IPS-18c (cell line): Measurements from ENCODE around the gene EHBP1.

ENCODE experiments used
- H3K4me3 ChIP-seq: 2 replicates; pipeline ENCODE4 v1.7.0; 2013; ENCODE audit warnings: low read depth, mild to moderate bottlenecking, low read length, moderate library complexity; ENCODE audit not compliant: insufficient read depth
- H3K9me3 ChIP-seq: one replicate; pipeline ENCODE4 v1.6.1; 2013; ENCODE audit warnings: mild to moderate bottlenecking, low read length, moderate library complexity; ENCODE audit not compliant: control insufficient read depth, insufficient read depth

Gene EHBP1

DNA sequence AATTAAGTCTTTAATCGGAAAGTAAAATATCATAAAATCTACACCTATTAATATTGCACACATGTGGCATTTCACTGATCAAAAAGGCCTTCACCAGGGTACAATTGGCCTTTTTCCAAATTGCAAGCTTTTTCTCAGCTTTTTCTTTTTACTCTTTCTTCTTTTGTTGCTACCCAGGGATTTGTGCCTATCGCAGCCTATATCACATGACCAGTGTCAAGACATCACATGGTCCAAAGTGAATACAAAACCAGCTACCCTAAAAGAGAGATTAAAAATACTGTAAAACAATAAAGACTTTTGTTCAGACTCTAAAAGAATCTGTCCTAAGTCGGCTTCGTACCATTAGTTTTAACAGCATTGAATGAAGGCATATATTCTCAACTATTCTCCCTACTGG, 330.1 kb downstream of the EHBP1 start:
- H3K9me3 ChIP-seq: no peaks in the 10 kb centered on the region
- H3K4me3 ChIP-seq: no peak overlapping the region

DNA sequence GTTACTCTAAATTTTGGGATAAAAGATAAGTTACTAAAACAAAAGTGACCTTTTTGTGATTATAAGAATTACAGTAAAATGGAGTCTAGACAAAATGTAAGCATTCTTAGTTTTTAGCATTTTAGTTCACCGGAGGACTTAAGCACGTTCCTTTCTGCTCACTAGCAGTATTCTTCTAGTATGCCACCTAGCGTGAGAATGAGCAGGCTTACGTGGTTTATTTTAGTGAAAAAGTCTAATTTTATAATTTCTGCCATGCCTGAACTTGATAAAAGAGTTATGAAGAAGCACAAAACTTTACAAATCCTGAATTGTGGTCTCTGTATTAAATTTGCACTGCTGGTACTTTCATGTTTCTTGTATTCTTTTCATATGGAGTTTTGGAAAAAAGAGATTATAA, 332.5 kb downstream of the EHBP1 start:
- Histone ChIP-seq H3K4me3 (no peak overlapping the region), H3K9me3 (no peaks in the 10 kb centered on the region)

DNA sequence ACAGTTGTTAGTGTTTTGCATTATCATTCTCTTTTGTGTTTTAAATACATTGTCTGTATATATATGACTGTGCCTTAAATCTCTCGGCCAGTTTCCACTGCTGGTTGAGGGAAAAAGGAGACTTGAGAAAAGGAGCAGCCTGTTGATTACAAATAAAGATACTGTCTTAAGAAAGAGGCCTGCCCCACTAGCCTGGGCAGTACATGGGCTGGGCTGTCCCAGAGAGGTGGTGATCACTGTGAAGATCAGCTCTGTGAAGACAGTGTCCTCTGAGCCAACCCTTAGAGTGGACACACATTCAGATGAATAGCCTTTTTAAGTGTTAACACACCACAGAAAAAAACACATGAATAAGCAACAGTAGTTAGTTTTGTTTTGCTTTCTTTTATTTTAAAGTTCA, 335.1 kb downstream of the EHBP1 start:
- H3K4me3 ChIP-seq: no peak overlapping the region
- no peaks in the 10 kb centered on the region for H3K9me3 ChIP-seq

DNA sequence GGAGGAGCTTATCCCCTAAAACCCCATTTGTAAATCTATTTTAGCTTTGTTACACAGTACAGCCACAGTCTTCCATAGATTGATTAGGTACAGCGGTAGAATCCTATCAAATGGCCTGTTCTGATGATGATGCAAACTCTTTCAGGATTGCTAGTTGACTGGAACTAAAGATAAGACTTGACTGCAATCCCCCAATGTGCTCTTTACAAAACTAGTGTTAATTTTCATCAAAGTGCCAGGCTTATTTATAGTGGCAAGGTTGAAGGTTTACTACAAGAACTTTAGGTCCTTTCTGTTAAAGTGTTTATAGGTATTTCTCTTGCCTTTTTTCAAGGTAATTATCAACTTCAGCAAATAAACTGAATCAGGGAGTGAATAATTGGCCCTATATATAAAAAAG, 336.1 kb downstream of the EHBP1 start:
- no peak overlapping the region for H3K4me3 ChIP-seq

GRCh38 chr2:63044362-63045327, 339.1 kb downstream of the EHBP1 start:
- Histone ChIP-seq H3K9me3 (peaks cover 3% of the 10 kb centered on the region), H3K4me3 (peak overlapping the region; percentile 36; the same call in 1 of the 2 replicates)

More for the DNA sequence above, 336.1 kb downstream of the EHBP1 start:
- H3K9me3 ChIP-seq: no peaks in the 10 kb centered on the region

GRCh38 chr2:63046552-63046951, 341.0 kb downstream of the EHBP1 start:
- Histone ChIP-seq H3K9me3 (peaks cover 3% of the 10 kb centered on the region), H3K4me3 (peak overlapping the region; percentile 32; the same call in 1 of the 2 replicates)

- peak overlapping the region; percentile 74; the same call in 1 of the 2 replicates for H3K4me3 ChIP-seq
- H3K9me3 ChIP-seq: peaks cover 3% of the 10 kb centered on the region
Observed at GRCh38 chr2:63046961-63047320, 341.4 kb downstream of the EHBP1 start.

GRCh38 chr2:63047321-63048279, 342.1 kb downstream of the EHBP1 start:
- Histone ChIP-seq H3K4me3 (peak overlapping the region; percentile 74), H3K9me3 (peaks cover 3% of the 10 kb centered on the region)

- H3K4me3 ChIP-seq: peak overlapping the region; percentile 74
Observed at GRCh38 chr2:63048367-63049171, 343.1 kb downstream of the EHBP1 start.

DNA sequence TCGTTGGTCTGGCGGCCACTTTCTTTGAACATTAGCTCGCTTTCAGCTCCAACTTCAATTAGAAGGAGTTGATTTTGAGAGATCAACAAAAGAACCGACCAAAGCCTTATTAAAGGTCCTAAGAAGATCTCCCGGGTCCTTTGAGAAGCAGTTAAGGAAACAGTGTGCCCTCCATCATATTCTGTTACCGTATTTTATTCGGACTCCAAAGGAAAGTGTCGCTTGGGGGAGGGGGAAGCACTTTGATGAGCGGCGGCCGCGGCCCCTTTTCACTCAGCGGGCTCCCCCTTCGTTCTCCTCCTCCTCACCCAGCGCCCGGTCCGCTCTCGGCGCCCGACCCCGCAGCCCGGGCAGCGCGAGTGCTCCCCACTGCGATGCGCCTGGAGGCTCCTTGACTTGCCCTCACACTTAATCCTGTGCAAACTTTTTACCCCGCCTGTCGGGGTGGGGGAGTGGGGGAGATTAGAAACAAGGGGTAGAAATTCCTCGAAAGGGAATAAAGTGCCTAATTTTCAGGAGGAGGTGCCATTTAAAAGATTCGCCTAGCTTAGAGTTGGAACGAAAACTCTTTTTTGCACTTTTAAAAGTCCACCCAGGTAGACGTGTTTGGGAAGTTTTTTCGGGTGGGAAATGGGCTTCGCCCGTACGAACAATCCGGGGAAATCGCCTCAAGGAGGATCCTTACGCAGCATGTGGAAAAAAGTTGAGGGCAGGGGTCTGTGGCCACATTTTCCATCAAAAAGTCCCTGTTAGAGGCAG, 343.9 kb downstream of the EHBP1 start:
- H3K9me3 ChIP-seq: peaks cover 3% of the 10 kb centered on the region
- peak overlapping the region; percentile 74 for H3K4me3 ChIP-seq

More at GRCh38 chr2:63048367-63049171, 343.1 kb downstream of the EHBP1 start:
- peaks cover 3% of the 10 kb centered on the region for H3K9me3 ChIP-seq

GRCh38 chr2:63049970-63050333, 344.4 kb downstream of the EHBP1 start:
- peak overlapping the region; percentile 74 for H3K4me3 ChIP-seq
- H3K9me3 ChIP-seq: peaks cover 3% of the 10 kb centered on the region

- H3K9me3 ChIP-seq: peaks cover 3% of the 10 kb centered on the region
- peak within 1 kb of the TSS; percentile 74 for H3K4me3 ChIP-seq
Observed at GRCh38 chr2:63050334-63051041, 345.0 kb downstream of the EHBP1 start, which contains the start of gene OTX1. Gene OTX1 (plus strand): TSS chr2:63050830. CDS start chr2:63052991, 2,161 bp downstream.

DNA sequence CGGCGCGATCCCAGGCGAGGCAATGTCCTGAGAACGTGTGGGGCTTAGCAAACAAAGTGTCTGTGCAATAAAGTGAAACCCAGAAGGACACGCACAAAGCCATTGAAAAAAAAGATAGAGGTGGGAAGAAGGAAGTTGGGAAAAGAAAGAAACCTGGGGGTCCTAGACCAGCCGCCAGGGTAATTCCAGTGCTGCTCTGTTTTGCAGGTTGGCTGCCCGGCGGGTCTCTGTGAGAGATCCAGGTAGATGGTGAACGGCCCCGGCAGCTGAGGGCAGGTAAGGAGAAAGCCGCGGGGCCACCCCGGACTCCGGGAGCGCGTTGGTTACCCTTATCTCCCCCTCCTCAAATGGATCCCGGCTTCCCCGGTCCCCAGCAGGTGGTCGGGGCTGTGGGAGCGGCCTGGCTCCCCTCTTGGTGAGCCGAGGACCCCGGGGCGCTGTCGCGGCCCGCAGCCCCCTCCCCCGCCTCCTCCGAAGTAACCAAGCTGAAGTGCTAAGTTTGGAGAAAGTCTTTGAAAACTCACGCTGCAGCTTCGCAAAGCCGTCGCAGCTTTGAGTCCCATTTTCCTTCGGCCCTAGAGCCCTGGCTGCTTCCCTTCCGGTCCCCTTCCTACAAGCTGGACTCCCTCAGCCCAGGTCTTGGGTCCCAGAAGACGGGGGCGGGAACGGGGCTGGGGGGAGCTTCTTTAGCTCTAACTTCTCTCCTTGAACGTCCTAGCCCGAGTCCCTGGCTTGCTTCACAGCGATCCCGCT, 345.7 kb downstream of the EHBP1 start:
- peaks cover 3% of the 10 kb centered on the region for H3K9me3 ChIP-seq
- peak overlapping the region; percentile 67 for H3K4me3 ChIP-seq

DNA sequence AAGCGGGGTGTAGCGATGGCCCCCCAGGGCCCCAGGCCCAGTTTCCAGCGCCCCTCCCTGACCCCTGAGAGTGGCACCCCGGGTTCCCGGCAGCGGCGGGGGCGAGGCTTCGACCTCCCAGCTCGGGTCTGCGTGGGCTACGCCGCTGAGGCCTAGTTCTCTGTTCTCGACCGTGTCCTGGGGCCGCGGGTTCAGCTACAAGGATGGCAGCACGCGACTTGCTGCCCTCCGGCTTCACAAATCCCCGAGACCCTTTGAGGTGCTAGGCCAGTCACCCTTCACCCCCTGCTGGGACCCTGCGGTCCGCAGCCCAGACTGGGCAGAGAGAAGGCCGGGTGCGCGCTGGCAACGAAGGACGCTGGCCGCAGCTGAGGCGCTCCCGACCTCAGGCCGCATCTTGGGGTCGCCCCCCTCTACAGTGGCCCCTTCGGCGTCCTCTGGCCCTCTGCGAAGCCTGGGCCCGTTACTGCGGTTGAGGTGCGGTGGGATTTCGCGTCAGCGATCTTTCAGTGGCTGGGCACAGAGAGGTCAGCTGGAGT, 346.4 kb downstream of the EHBP1 start:
- H3K4me3 ChIP-seq: peak overlapping the region; percentile 67; the same call in 1 of the 2 replicates
- peaks cover under 1% of the 10 kb centered on the region for H3K9me3 ChIP-seq
